ENCODE results near the gene LDLRAD2. TPM values are rescaled to one million over a fixed set of nuclear protein-coding genes. Genes with fewer than 3 reads are reported as not detected.

LDLRAD2 gene
- total and polyA plus RNA-seq, 9 of the 15 experiments (the other 6 are each of a cell fraction or from before 2014, with no cell fraction given): 0.45 to 0.48 TPM; not detected in 7

DNA sequence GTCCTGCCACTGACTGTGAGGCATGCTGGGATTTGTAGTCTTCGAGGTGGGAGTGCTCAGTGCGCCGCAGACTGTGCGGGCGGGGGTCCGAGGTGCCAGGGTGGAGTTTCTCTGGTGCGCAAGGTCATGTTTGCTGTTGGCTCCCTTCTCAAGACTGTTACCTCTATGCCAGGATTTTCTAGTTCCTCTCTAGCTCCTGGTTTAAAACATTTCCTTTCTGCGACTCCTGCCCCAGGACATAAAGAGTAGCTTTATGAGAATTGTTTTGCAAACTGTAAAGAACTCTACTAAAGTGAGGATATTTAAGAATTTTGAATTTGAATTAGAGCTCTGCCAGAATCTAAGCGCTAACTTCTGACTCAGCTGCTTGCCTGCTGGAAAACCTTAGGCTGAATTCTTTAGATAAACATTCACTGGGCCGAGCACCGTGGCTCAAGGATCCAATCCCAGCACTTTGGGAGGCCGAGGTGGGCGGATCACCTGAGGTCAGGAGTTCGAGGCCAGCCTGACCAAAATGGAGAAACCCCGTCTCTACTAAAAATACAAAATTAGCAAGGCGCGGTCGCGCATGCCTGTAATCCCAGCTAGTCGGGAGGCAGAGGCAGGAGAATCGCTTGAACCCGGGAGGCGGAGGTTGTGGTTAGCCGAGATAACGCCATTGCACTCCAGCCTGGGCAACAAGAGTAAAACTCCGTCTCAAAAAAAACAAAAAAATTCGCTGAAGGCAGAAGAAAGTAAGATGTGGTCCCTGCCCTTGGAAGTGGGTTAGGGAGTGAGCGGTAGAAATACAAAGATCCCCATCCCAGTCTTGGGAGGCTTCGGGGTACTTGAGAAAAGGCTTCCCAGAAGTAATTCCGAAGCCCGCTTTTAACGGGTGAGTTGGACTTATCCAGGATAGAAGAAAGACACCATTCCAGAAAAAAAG lies 28.1 kb upstream of the LDLRAD2 start (continued):
- TF ChIP-seq BCLAF1 (IDR thresholded peaks at IDR 0.05; ENCODE audit: borderline replicate concordance in 1 of 2, control insufficient read depth in 1 of 2, low read depth in 2 of 2, low read length in 1 of 2) (no peak), FOXK1 (CRISPR knock-in tag; IDR thresholded peaks at IDR 0.05; ENCODE audit: borderline replicate concordance) (peak; percentile 38; the same call in 1 of the 2 replicates), BCL6 (CRISPR knock-in tag; IDR thresholded peaks at IDR 0.05) (no peak), MEF2A (IDR thresholded peaks at IDR 0.05; ENCODE audit: control insufficient read depth, low read depth, low read length) (no peak), SRF (CRISPR knock-in tag; IDR thresholded peaks at IDR 0.05) (peak in 1 of 2 experiments; percentile 44; a peak in 1 of 4 replicates), ZNF347 (CRISPR knock-in tag; IDR thresholded peaks at IDR 0.05; ENCODE audit: low read depth) (no peak), RBM39 (optimal IDR thresholded peaks at IDR 0.05; ENCODE audit: low read depth, low read length) (no peak), POLR2H (tag; IDR thresholded peaks at IDR 0.05; ENCODE audit: low read depth) (peak; percentile 57; the same call in 1 of the 2 replicates), SLC30A9 (CRISPR knock-in tag; IDR thresholded peaks at IDR 0.05) (no peak), RCOR1 (IDR thresholded peaks at IDR 0.05; ENCODE audit: borderline replicate concordance in 1 of 2, low read depth in 2 of 2, low read length in 2 of 2) (peak; percentile 8 to 48; a peak in 3 of 4 replicates), RBM34 (IDR thresholded peaks at IDR 0.05; ENCODE audit: borderline replicate concordance, insufficient read depth, low read length) (no peak), MIER1 (IDR thresholded peaks at IDR 0.05; ENCODE audit: low read depth) (0 out of 2 replicates have a peak, but pooled peaks have one; percentile 17), SIN3B (IDR thresholded peaks at IDR 0.05; ENCODE audit: low read depth) (no peak), ZNF431 (CRISPR knock-in tag; IDR thresholded peaks at IDR 0.05) (0 out of 2 replicates have a peak, but pooled peaks have one; percentile 39), SMARCB1 (IDR thresholded peaks at IDR 0.05; ENCODE audit: insufficient read length, low read depth) (no peak), E2F4 (CRISPR knock-in tag; IDR thresholded peaks at IDR 0.05; ENCODE audit: low read depth) (0 out of 2 replicates have a peak, but pooled peaks have one; percentile 26), LARP7 (IDR thresholded peaks at IDR 0.05) (peak; percentile 76; the same call in 1 of the 2 replicates), HNRNPUL1 (IDR thresholded peaks at IDR 0.05; ENCODE audit: low read length) (no peak), GTF2A2 (tag; IDR thresholded peaks at IDR 0.05) (no peak), BCOR (IDR thresholded peaks at IDR 0.05) (peak; percentile 82), ZNF239 (CRISPR knock-in tag; IDR thresholded peaks at IDR 0.05) (no peak), EGR1 (conservative IDR thresholded peaks at IDR 0.05) (peak; percentile 92), NCOA2 (IDR thresholded peaks at IDR 0.05; ENCODE audit: partially characterized antibody in 2 of 2) (no peak), ZNF551 (CRISPR knock-in tag; IDR thresholded peaks at IDR 0.05) (no peak)

Measured in K562 (cell line).